GM12878 (cell line): ENCODE results near the gene FAM111B. TPM values are rescaled to one million over a fixed set of nuclear protein-coding genes. Genes with fewer than 3 reads are reported as not detected.

Experiments used
- BCL11A ChIP-seq: IDR thresholded peaks from 2 replicates; pipeline ENCODE4 v1.6.1; 2011; ENCODE audit warnings: low read depth, low read length
- BCLAF1 ChIP-seq: fragments of 450-650 bp; IDR thresholded peaks from 2 replicates; pipeline ENCODE4 v1.6.1; 2017; ENCODE audit warnings: antibody characterized with exemption, mild to moderate bottlenecking, moderate library complexity
- CEBPZ ChIP-seq: fragments of 150-350 bp; IDR thresholded peaks from 2 replicates; pipeline ENCODE4 v1.6.1; 2016; ENCODE audit warnings: low read depth, low read length
- ESRRA ChIP-seq: IDR thresholded peaks from 2 replicates; pipeline ENCODE4 v1.6.1; 2012; ENCODE audit warnings: mild to moderate bottlenecking, low read length, improper control_type of control experiment
- FOS ChIP-seq: IDR thresholded peaks from 3 replicates; pipeline ENCODE4 v1.6.1; 2011; ENCODE audit warnings: borderline replicate concordance; ENCODE audit not compliant: insufficient read length; ENCODE audit errors: extremely low read depth
- JUNB ChIP-seq: IDR thresholded peaks from 2 replicates; pipeline ENCODE4 v1.6.1; 2016; ENCODE audit warnings: antibody characterized with exemption, mild to moderate bottlenecking
- KAT2A ChIP-seq: conservative IDR thresholded peaks from 2 replicates; pipeline ENCODE4 v1.6.1; 2011; ENCODE audit warnings: low read depth, low read length; ENCODE audit not compliant: control insufficient read depth
- MAX ChIP-seq: IDR thresholded peaks from 2 replicates; pipeline ENCODE4 v1.6.1; 2012; ENCODE audit warnings: low read depth, low read length, improper control_type of control experiment
- MEF2A ChIP-seq: IDR thresholded peaks from 2 replicates; pipeline ENCODE4 v1.6.1; 2011; ENCODE audit warnings: low read depth, mild to moderate bottlenecking, low read length, moderate library complexity; ENCODE audit not compliant: insufficient read depth
- NR2C2 ChIP-seq: IDR thresholded peaks from 2 replicates; pipeline ENCODE4 v1.6.1; 2011; ENCODE audit warnings: borderline replicate concordance, low read depth; ENCODE audit not compliant: control insufficient read depth, insufficient read length
- POLR2A ChIP-seq: IDR thresholded peaks from 2 replicates; pipeline ENCODE4 v1.6.1; 2011; ENCODE audit warnings: low read depth, mild to moderate bottlenecking, low read length
- RCOR1 ChIP-seq: conservative IDR thresholded peaks from 2 replicates; pipeline ENCODE4 v1.6.1; 2012; ENCODE audit warnings: low read depth, low read length, improper control_type of control experiment
- SIN3A ChIP-seq: IDR thresholded peaks from 2 replicates; pipeline ENCODE4 v1.6.1; 2012; ENCODE audit warnings: low read depth, low read length, improper control_type of control experiment
- SMAD5 ChIP-seq: IDR thresholded peaks from 2 replicates; pipeline ENCODE4 v1.6.1; 2016; ENCODE audit warnings: antibody characterized with exemption, low read depth
- SP1 ChIP-seq: IDR thresholded peaks from one replicate; pipeline ENCODE4 v1.6.1; 2011; ENCODE audit warnings: low read depth, low read length
- SRF ChIP-seq, 2 experiments: IDR thresholded peaks; 2 replicates each; pipeline ENCODE4 v1.6.1; 2011; ENCODE audit warnings: low read depth in 2 of 2, low read length in 2 of 2, mild to moderate bottlenecking in 1 of 2, moderate library complexity in 1 of 2
- TCF3 ChIP-seq: IDR thresholded peaks from 2 replicates; pipeline ENCODE4 v1.6.1; 2012; ENCODE audit warnings: low read depth, mild to moderate bottlenecking, low read length, borderline replicate concordance; ENCODE audit not compliant: insufficient read depth
- ZBTB40 ChIP-seq: fragments of 450-650 bp; IDR thresholded peaks from 2 replicates; pipeline ENCODE4 v1.6.1; 2016; ENCODE audit warnings: mild to moderate bottlenecking, moderate library complexity, borderline replicate concordance
- ZNF24 ChIP-seq: fragments of 450-650 bp; IDR thresholded peaks from 2 replicates; pipeline ENCODE4 v1.6.1; 2017; ENCODE audit warnings: antibody characterized with exemption, mild to moderate bottlenecking
- polyA plus RNA-seq, 11 experiments: library from polyadenylated mRNA; depleted of rRNA in 4 of 11; unstranded in 6 of 11; stranded (reverse) in 5 of 11; fragments of >200 nt; fragmentation: Nextera tagmentation in 4 of 11; fragmentation: Illumina TruSeq in 1 of 11; extraction: Ambion mirVana in 4 of 11; extraction: Trizol in 1 of 11; gene quantifications; 1 replicate in 1 of 11; 2 replicates in 10 of 11; pipeline versions ENCODE4 v1.2.1 to v1.2.3, GENCODE V29; 2011 to 2016; ENCODE audit warnings: inconsistent platforms in 2 of 11, missing spikeins in 2 of 11, low read depth in 1 of 11
- total RNA-seq, 4 experiments: library from RNA; depleted of rRNA in 3 of 4; stranded (reverse); fragments of >200 nt in 3 of 4; fragmentation: Illumina TruSeq in 1 of 4; extraction: Trizol in 1 of 4; gene quantifications; 2 replicates each; pipeline versions ENCODE4 v1.2.1 to v1.2.3, GENCODE V29; 2013 to 2021

The FAM111B gene
- total and polyA plus RNA-seq, 10 of the 15 experiments (the other 5 are each of a cell fraction or from before 2014, with no cell fraction given), result 35.9 to 97.2 (median 62.1) TPM

- TF ChIP-seq BCLAF1 (no peak), POLR2A (peak; percentile 73; the same call in 1 of the 2 replicates), SIN3A (peak; percentile 68; the same call in 1 of the 2 replicates), SP1 (no peak), ESRRA (no peak), ZNF24 (no peak), ZBTB40 (peak; percentile 31; the same call in 1 of the 2 replicates), CEBPZ (no peak), BCL11A (0 out of 2 replicates have a peak, but pooled peaks have one; percentile 8), RCOR1 (no peak), MEF2A (0 out of 2 replicates have a peak, but pooled peaks have one; percentile 22), FOS (no peak), MAX (no peak), TCF3 (0 out of 2 replicates have a peak, but pooled peaks have one; percentile 31), SMAD5 (no peak), NR2C2 (no peak), KAT2A (no peak), JUNB (no peak), SRF (IDR thresholded peaks at IDR 0.05; ENCODE audit: low read depth in 2 of 2, low read length in 2 of 2) (no peak)
Measured at GRCh38 chr11:59142530-59143507, 35.8 kb downstream of the FAM111B start, which contains the start of gene FAM111A (continued).
